ENCODE results near the gene GAMT.

Gene GAMT

DNA sequence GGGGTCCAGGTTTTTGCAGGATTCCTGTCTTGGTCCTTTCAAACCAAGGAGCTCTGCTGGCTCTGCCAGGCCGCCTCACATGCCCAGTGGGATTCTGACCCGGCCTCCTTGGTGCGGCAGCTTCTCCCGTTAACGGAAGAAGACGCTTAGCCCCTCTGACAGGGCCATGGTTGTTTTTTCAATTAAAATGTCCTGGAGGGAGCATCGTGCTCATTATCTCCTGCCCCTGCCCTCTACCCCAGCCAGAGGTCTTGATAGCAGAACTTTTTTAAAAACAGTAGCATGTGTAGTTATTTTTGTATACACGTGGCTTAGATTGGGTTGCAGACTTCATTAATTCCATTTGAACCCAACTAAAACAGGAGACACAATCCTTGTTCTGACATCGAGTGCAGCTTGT is 25.4 kb upstream of the GAMT start:
- no peak overlapping the region for H3K4me3 ChIP-seq (ENCODE audit: low read depth, low read length)
- DNase-seq (ENCODE audit: low read depth) = no peak
- no peak for TF ChIP-seq CTCF (IDR thresholded peaks at IDR 0.05; ENCODE audit: control insufficient read depth, extremely low read depth, insufficient read depth)

GRCh38 chr19:1425902-1426301 is 24.6 kb upstream of the GAMT start:
- no peak for TF ChIP-seq CTCF (IDR thresholded peaks at IDR 0.05; ENCODE audit: control insufficient read depth, extremely low read depth, insufficient read depth)
- no peak for DNase-seq (ENCODE audit: low read depth)
- H3K4me3 ChIP-seq (ENCODE audit: low read depth, low read length) = no peak overlapping the region

DNA sequence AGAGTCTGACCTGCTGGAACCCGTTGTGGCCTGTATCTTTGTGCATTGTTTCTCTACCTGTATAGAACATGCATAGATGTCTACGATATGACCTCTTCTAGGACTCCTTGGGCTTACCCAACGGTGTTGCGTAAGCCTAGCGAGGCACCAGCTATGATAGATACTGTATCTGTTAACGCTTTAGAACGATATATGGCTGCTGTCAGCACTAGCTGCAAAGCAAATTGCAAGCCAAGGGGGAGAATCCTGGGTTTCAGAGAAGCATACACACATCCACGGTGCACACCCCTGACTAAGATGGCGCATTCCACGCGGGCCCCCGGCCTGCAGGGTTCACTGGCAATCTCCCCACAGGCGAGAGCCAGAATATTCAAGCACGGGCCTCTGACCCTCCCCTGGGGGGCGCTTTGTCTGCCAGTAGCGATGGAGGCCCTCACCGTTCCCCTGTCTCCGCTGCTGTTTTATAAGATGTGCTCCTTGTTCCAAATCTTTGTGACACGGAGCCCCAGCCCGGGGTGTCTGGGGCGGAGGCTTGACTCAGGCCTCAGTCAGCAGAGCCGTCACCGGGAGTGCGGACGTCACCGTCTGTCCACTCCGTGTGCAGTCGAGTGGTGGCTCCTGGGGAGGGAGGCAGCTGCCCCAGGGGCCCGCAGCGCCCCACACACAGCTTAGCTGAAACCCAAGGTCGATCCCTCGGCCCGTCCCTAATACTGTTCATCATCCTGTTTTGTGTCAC is 23.9 kb upstream of the GAMT start:
- no peak for TF ChIP-seq CTCF (IDR thresholded peaks at IDR 0.05; ENCODE audit: control insufficient read depth, extremely low read depth, insufficient read depth)
- H3K4me3 ChIP-seq (ENCODE audit: low read depth, low read length) = no peak overlapping the region
- DNase-seq (ENCODE audit: low read depth) = no peak

GRCh38 chr19:1424192-1424955 is 23.0 kb upstream of the GAMT start:
- no peak for TF ChIP-seq CTCF (IDR thresholded peaks at IDR 0.05; ENCODE audit: control insufficient read depth, extremely low read depth, insufficient read depth)
- H3K4me3 ChIP-seq (ENCODE audit: low read depth, low read length) = no peak overlapping the region
- no peak for DNase-seq (ENCODE audit: low read depth)

- TF ChIP-seq CTCF (IDR thresholded peaks at IDR 0.05; ENCODE audit: control insufficient read depth, extremely low read depth, insufficient read depth) = no peak
- no peak for DNase-seq (ENCODE audit: low read depth)
- no peak overlapping the region for H3K4me3 ChIP-seq (ENCODE audit: low read depth, low read length)
Observed at GRCh38 chr19:1423436-1424191, 22.3 kb upstream of the GAMT start.

DNA sequence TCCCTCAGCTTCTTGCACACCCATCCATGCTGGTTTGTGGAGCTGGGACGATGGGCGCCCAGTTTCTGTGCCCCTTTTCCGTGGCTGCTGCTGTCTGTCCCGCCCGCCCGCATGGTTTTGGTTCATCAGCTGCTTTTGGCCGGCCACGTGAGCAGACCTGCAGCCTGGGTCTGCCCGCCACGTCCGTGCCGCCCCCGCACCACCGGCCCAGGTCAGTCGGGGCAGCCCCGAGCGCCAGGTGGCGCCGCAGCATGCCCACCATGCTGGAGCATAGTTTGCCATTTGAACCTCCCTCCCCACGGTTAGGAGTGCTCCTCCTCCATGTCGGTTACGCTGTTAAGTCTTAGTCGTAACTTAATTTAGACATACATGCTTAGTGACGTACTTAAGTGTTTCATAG is 21.6 kb upstream of the GAMT start:
- H3K4me3 ChIP-seq (ENCODE audit: low read depth, low read length) = no peak overlapping the region
- DNase-seq (ENCODE audit: low read depth) = no peak
- no peak for TF ChIP-seq CTCF (IDR thresholded peaks at IDR 0.05; ENCODE audit: control insufficient read depth, extremely low read depth, insufficient read depth)

All from LNCaP clone FGC (cell line).